Adipose tissue (tissue), 3 donors: ENCODE data around the gene ZBTB26. TPM values are rescaled to one million over a fixed set of nuclear protein-coding genes. Genes with fewer than 3 reads are reported as not detected.

Experiments
- polyA plus RNA-seq, 3 donors: library from polyadenylated mRNA; stranded (reverse); fragments of 200-250 nt; gene quantifications; one replicate each; pipeline ENCODE4 v1.2.3, GENCODE V29; 2013
- donor health status: healthy with polysubstance abuse.
- donor health status: Bipolar disorder and iron deficiency.
- donor health status: healthy.

The ZBTB26 gene
- polyA plus RNA-seq, 3 donors, result 2.0 to 2.2 (median 2.1) TPM

Other genes starting within 250 kb of the ZBTB26 start
- gene OR1L4, start 207.5 kb downstream of the ZBTB26 start, polyA plus RNA-seq, result not detected
- not detected for gene OR1L6, start 189.2 kb downstream of the ZBTB26 start, polyA plus RNA-seq
- under 1 TPM in 1 of 3 donors, not detected in 2; 0.34 TPM for gene OR5C1, start 142.6 kb downstream of the ZBTB26 start, polyA plus RNA-seq
- not detected for gene OR1K1, start 131.4 kb downstream of the ZBTB26 start, polyA plus RNA-seq
- gene PDCL, start 102.9 kb downstream of the ZBTB26 start, polyA plus RNA-seq, result 10 to 100 TPM in 1 of 3 donors, 1 to 10 TPM in 2; 4.3 to 12.1 (median 7.1) TPM
- gene RC3H2, start 26.2 kb downstream of the ZBTB26 start, polyA plus RNA-seq, result 10 to 100 TPM in 1 of 3 donors, 1 to 10 TPM in 2; 4.7 to 11.7 (median 9.8) TPM
- gene ZBTB6, start 18.2 kb downstream of the ZBTB26 start, polyA plus RNA-seq, result 1 to 10 TPM; 1.9 to 3.3 (median 2.3) TPM
- gene RABGAP1, start 9.5 kb upstream of the ZBTB26 start, polyA plus RNA-seq, result 10 to 100 TPM in 2 of 3 donors, 1 to 10 TPM in 1; 7.9 to 16.5 (median 16.1) TPM
- gene GPR21, start 102.2 kb upstream of the ZBTB26 start, polyA plus RNA-seq, result under 1 TPM in 2 of 3 donors, not detected in 1; 0.07 to 0.37 TPM